SKM-1 treated with dmso at 0.1 percent for 144 hours (cell line): ENCODE measurements around the gene GATA5.

Experiments used
- DNase-seq: peaks from one replicate; lab custom pipeline; 2025; ENCODE audit not compliant: unreplicated experiment; lab: John Stamatoyannopoulos, UW

GATA5 gene

GRCh38 chr20:62418709-62419487, 56.9 kb downstream of the GATA5 start:
- DNase-seq, result no peak

DNA sequence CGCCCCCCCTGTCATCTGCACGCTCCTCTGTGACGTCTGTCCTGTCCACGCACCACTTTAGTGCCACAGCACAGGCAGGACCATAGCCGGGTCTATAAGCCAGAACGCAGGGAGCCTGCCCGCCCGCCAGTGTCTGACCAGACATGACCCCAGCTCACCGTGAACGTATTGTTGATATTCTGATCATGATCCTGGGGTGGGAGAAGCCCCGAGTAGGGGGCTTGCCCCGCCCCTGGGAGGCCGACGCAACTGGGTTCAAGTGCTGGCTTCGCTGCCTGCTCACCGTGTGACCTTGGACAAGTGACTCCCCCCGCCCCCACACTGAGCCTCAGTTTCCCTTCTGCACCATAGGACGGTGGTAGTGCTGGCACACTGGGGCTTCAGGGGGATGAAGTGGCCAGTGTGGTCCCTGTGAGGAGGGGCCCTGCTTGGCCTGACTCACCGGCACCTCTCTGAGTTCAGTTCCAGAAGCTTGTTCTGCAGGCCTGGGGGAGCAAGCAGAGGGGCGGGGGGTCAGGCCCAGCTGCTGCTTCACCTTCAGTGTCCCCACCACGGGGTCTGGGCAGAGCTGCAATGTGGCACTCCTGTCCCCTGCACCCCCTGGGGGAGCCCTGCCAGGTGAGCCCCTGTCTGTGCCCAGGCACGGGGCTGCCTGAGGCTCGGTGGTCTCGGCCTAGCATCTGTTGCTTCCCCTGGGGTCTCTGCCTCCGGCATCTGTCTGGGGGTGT, 57.6 kb downstream of the GATA5 start:
- DNase-seq, result no peak

DNA sequence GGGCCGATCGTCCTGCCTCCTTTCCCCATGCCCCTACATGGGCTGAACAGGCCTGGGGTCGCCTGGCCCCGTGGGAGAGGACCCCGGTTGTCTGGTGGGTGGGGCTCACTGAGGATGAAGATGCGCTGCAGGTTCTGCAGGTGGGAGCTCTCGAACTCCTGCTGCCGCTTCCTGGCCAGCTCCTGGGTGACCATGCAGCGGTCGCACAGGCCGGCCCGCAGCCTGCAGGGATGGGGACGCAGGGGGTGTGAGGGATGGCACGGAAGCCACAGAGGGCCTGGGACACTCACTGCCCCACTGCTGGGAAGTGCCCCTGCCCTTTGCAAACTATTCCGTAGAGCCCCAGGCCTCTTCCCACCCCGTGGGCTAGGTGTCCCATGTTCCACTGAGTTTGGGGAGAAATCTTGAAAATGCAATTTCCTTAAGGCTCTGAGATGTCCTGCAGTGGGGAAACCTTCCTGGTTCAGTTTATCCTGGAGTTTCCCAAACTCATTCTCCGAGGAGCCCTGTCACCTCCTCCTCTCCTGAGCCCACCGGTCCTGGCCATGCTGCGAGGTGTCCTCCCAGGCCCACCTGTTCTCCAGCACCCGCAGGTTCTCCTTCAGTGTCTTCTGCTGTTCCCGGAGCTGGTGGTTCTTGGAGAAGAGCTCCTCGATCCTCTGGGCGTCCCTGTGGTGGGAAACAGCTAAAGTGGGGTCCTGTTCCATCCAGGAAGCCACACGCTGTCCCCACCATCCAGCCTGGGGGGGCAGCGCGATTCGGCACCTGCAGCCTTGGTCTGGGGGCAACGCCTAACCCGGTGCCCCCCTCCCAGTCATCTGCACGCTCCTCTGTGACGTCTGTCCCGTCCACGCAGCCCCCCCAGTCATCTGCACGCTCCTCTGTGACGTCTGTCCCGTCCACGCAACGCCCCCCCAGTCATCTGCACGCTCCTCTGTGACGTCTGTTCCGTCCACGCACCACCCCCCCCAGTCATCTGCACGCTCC, 58.9 kb downstream of the GATA5 start:
- no peak for DNase-seq

DNA sequence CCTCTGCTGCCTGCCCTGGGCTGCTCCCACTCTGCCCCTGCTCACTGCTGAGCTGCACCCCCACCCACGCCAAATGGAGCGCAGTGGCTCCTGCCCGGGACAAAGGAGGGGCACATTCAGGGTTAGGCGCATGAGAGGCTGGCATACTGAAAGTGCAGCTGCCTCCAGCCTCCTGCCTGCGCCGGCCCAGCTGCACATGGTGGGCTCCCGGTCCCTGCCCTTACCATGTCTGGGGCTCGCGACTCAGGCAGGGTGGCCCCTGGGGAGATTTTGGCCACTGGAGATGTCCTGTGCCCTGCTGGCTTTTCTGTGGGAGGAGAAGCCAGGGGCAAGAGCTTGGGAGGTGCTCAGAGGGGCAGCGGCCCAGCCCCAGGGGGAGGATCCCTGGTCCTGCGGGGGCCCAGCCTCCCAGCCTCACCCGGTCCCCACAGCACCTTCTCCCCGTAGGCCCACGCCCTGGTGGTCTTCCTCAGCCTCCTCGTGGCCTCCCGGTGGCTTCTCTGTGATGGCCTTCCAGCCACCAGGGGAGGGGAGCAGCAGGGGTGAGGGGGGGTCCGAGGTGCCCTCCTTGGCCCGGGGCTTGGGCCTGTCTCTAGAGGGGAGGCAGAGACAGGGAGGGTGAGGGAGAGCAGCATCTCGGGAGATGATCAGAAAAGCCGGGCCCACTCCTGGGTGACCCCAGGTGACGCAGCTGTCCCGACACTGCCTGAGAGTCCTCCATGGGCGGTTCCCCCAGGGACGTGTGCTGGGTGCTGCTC, 60.3 kb downstream of the GATA5 start:
- DNase-seq, result no peak

- no peak for DNase-seq
These were observed 61.8 kb downstream of the GATA5 start for GRCh38 chr20:62413896-62414481.
